K562 (cell line): ENCODE results near the gene SEPHS1. TPM values are rescaled to one million over a fixed set of nuclear protein-coding genes. Genes with fewer than 3 reads are reported as not detected.
A peak's percentile ranks its signal among the peaks of the same experiment; 100 is the strongest.

Experiments used
- ATF3 ChIP-seq, 2 experiments: fragments of 450-650 bp in 1 of 2; sonication (generic) in 1 of 2; formaldehyde crosslinking in 1 of 2; IDR thresholded peaks in 1 of 2; conservative IDR thresholded peaks in 1 of 2; 2 replicates each; pipeline versions ENCODE4 v1.6.1 to v1.8.1; 2016 to 2023; ENCODE audit warnings: mild to moderate bottlenecking in 2 of 2, moderate library complexity in 2 of 2, inconsistent platforms in 1 of 2, missing genetic modification reagents in 1 of 2
- BRD4 ChIP-seq: fragments of 200-600 bp; sonication (generic); IDR thresholded peaks from 2 replicates; pipeline ENCODE4 v1.6.1; 2017; ENCODE audit warnings: inconsistent platforms
- BRF2 ChIP-seq: IDR thresholded peaks from 3 replicates; pipeline ENCODE4 v1.6.1; 2011; ENCODE audit warnings: borderline replicate concordance, mild to moderate bottlenecking; ENCODE audit not compliant: insufficient read length, insufficient read depth
- CBX1 ChIP-seq: sonication (generic); IDR thresholded peaks from 2 replicates; pipeline ENCODE4 v1.6.1; 2016; ENCODE audit warnings: antibody characterized with exemption, low read depth, mild to moderate bottlenecking
- CBX3 ChIP-seq, 2 experiments: IDR thresholded peaks; 1 replicate in 1 of 2; 2 replicates in 1 of 2; pipeline ENCODE4 v1.6.1; 2012; ENCODE audit warnings: inconsistent platforms in 2 of 2, low read length in 2 of 2, borderline replicate concordance in 1 of 2, control low read depth in 1 of 2
- FOS ChIP-seq: IDR thresholded peaks from 3 replicates; pipeline ENCODE4 v1.6.1; 2011; ENCODE audit not compliant: insufficient read length; ENCODE audit errors: extremely low read depth
- HMG20A ChIP-seq: fragments of 450-650 bp; formaldehyde crosslinking; conservative IDR thresholded peaks from 2 replicates; pipeline ENCODE4 v1.4.0; 2020; ENCODE audit warnings: mild to moderate bottlenecking, mixed read lengths
- HNRNPH1 ChIP-seq: fragments of 200-400 bp; formaldehyde crosslinking; optimal IDR thresholded peaks from 2 replicates; pipeline ENCODE3; 2017; ENCODE audit warnings: low read depth, mild to moderate bottlenecking, low read length, moderate library complexity
- JUN ChIP-seq, 2 experiments: sonication (generic) in 1 of 2; formaldehyde crosslinking in 1 of 2; IDR thresholded peaks; 2 replicates each; pipeline versions ENCODE4 v1.6.1 to v1.8.0; 2012 to 2022; ENCODE audit warnings: borderline replicate concordance in 2 of 2, mild to moderate bottlenecking in 2 of 2, improper control_type of control experiment in 1 of 2, low read depth in 1 of 2, low read length in 1 of 2, missing genetic modification reagents in 1 of 2
- MNT ChIP-seq, 2 experiments: fragments of 450-650 bp; conservative IDR thresholded peaks; 2 replicates each; pipeline ENCODE4 v1.6.1; 2017; ENCODE audit warnings: mild to moderate bottlenecking in 2 of 2, moderate library complexity in 2 of 2
- NONO ChIP-seq, 2 experiments: fragments of 200-400 bp in 1 of 2; fragments of 450-650 bp in 1 of 2; formaldehyde crosslinking in 1 of 2; IDR thresholded peaks; 2 replicates each; pipeline ENCODE4 v1.6.1; 2017; ENCODE audit warnings: low read depth in 2 of 2, mild to moderate bottlenecking in 2 of 2, moderate library complexity in 2 of 2, low read length in 1 of 2
- NR2C1 ChIP-seq, 2 experiments: fragments of 450-650 bp; IDR thresholded peaks; 2 replicates each; pipeline ENCODE4 v1.6.1; 2017; ENCODE audit warnings: mild to moderate bottlenecking in 2 of 2, antibody characterized with exemption in 1 of 2, inconsistent platforms in 1 of 2, missing compliant biosample characterization in 1 of 2, missing genetic modification characterization in 1 of 2
- RBM25 ChIP-seq: fragments of 200-400 bp; formaldehyde crosslinking; IDR thresholded peaks from 2 replicates; pipeline ENCODE4 v1.6.1; 2018; ENCODE audit warnings: low read length, low read depth, moderate library complexity; ENCODE audit not compliant: severe bottlenecking
- SMAD1 ChIP-seq: fragments of 150-350 bp; IDR thresholded peaks from 2 replicates; pipeline ENCODE4 v1.6.1; 2014; ENCODE audit warnings: low read length, low read depth; ENCODE audit not compliant: partially characterized antibody
- SMARCA5 ChIP-seq: fragments of 450-650 bp; IDR thresholded peaks from 2 replicates; pipeline ENCODE4 v1.6.1; 2016
- TFE3 ChIP-seq: fragments of 450-650 bp; formaldehyde crosslinking; IDR thresholded peaks from 2 replicates; pipeline ENCODE4 v1.4.0; 2020; ENCODE audit warnings: mild to moderate bottlenecking, mixed read lengths
- THAP7 ChIP-seq: fragments of 250-450 bp; sonication (Bioruptor Pico); IDR thresholded peaks from 2 replicates; pipeline ENCODE4 v1.5.0; 2021
- YY1 ChIP-seq, 3 experiments: IDR thresholded peaks; 2 replicates each; pipeline ENCODE4 v1.6.1; 2011; ENCODE audit warnings: low read length in 2 of 3, mild to moderate bottlenecking in 2 of 3, moderate library complexity in 2 of 3, borderline replicate concordance in 1 of 3, control low read depth in 1 of 3, low read depth in 1 of 3; ENCODE audit not compliant: insufficient read depth in 3 of 3, insufficient replicate concordance in 2 of 3, control insufficient read depth in 1 of 3, insufficient read length in 1 of 3; ENCODE audit errors: extremely low read depth in 1 of 3
- ZBTB17 ChIP-seq: fragments of 450-650 bp; formaldehyde crosslinking; IDR thresholded peaks from 2 replicates; pipeline ENCODE4 v1.4.0; 2020; ENCODE audit warnings: mild to moderate bottlenecking
- ZNF431 ChIP-seq: sonication (generic); formaldehyde crosslinking; IDR thresholded peaks from 2 replicates; pipeline ENCODE4 v1.8.0; 2022; ENCODE audit warnings: mild to moderate bottlenecking, missing genetic modification reagents
- ZNF75A ChIP-seq: fragments of 450-650 bp; formaldehyde crosslinking; IDR thresholded peaks from 2 replicates; pipeline ENCODE4 v1.4.0; 2020; ENCODE audit warnings: mild to moderate bottlenecking
- polyA plus RNA-seq, 8 experiments: library from polyadenylated mRNA; depleted of rRNA in 4 of 8; stranded (reverse) in 5 of 8; unstranded in 3 of 8; fragments of >200 nt; fragmentation: Nextera tagmentation in 2 of 8; fragmentation: Illumina TruSeq in 1 of 8; extraction: Ambion mirVana in 2 of 8; extraction: Trizol in 1 of 8; gene quantifications; 2 replicates each; pipeline versions ENCODE4 v1.2.1 to v1.2.3, GENCODE V29; 2011 to 2014; ENCODE audit warnings: inconsistent platforms in 1 of 8, missing spikeins in 1 of 8
- total RNA-seq, 7 experiments: library from RNA; depleted of rRNA in 6 of 7; stranded (reverse); fragments of >200 nt in 6 of 7; fragmentation: Illumina TruSeq in 2 of 7; extraction: Trizol in 2 of 7; gene quantifications; 2 replicates each; pipeline versions ENCODE4 v1.2.1 to v1.2.3, GENCODE V29; 2011 to 2021; ENCODE audit warnings: low replicate concordance in 1 of 7

The SEPHS1 gene
- total and polyA plus RNA-seq, 9 of the 15 experiments (the other 6 are each of a cell fraction or from before 2014, with no cell fraction given), result 14.7 to 82.8 (median 41.8) TPM

GRCh38 chr10:13268841-13269240 lies 79.3 kb downstream of the SEPHS1 start (continued):
- no peak for TF ChIP-seq JUN (IDR thresholded peaks at IDR 0.05; ENCODE audit: borderline replicate concordance, low read depth, low read length)
- no peak for TF ChIP-seq JUN (CRISPR knock-in tag; IDR thresholded peaks at IDR 0.05; ENCODE audit: borderline replicate concordance)
- no peak for TF ChIP-seq HMG20A (CRISPR knock-in tag)
- TF ChIP-seq MNT (conservative IDR thresholded peaks at IDR 0.05), result no peak
- no peak for TF ChIP-seq SMARCA5
- no peak for TF ChIP-seq CBX1
- no peak for TF ChIP-seq ZNF431 (CRISPR knock-in tag)
- no peak for TF ChIP-seq ATF3 (IDR thresholded peaks at IDR 0.05)
- TF ChIP-seq ATF3 (CRISPR knock-in tag; conservative IDR thresholded peaks at IDR 0.05), result no peak
- no peak for TF ChIP-seq BRF2
- no peak for TF ChIP-seq RBM25
- TF ChIP-seq YY1 (IDR thresholded peaks at IDR 0.05; ENCODE audit: borderline replicate concordance in 1 of 3, control insufficient read depth in 1 of 3, extremely low read depth in 1 of 3, insufficient read depth in 3 of 3, insufficient read length in 1 of 3, insufficient replicate concordance in 2 of 3, low read depth in 1 of 3, low read length in 2 of 3), result no peak
- no peak for TF ChIP-seq SMAD1
- TF ChIP-seq NONO (IDR thresholded peaks at IDR 0.05; ENCODE audit: low read depth in 2 of 2, low read length in 1 of 2), result no peak
- peak in 1 of 2 experiments; percentile 12; a peak in 1 of 3 replicates for TF ChIP-seq CBX3 (IDR thresholded peaks at IDR 0.05; ENCODE audit: borderline replicate concordance in 1 of 2, low read length in 2 of 2)
- no peak for TF ChIP-seq TFE3 (CRISPR knock-in tag)
- no peak for TF ChIP-seq NR2C1 (IDR thresholded peaks at IDR 0.05)
- peak; percentile 27; the same call in 1 of the 2 replicates for TF ChIP-seq NR2C1 (tag; IDR thresholded peaks at IDR 0.05)
- TF ChIP-seq ZBTB17 (CRISPR knock-in tag), result no peak
- TF ChIP-seq BRD4, result no peak
- no peak for TF ChIP-seq ZNF75A
- no peak for TF ChIP-seq THAP7 (CRISPR knock-in tag)
- TF ChIP-seq FOS, result no peak
- TF ChIP-seq HNRNPH1, result no peak
